ENCODE measurements around the gene EDA. TPM values are rescaled to one million over a fixed set of nuclear protein-coding genes. Genes with fewer than 3 reads are reported as not detected.

The EDA gene
- total and polyA plus RNA-seq, 2 donors (not counting 1 experiment from before 2014, with no cell fraction given): 0.04 to 1.2 TPM

DNA sequence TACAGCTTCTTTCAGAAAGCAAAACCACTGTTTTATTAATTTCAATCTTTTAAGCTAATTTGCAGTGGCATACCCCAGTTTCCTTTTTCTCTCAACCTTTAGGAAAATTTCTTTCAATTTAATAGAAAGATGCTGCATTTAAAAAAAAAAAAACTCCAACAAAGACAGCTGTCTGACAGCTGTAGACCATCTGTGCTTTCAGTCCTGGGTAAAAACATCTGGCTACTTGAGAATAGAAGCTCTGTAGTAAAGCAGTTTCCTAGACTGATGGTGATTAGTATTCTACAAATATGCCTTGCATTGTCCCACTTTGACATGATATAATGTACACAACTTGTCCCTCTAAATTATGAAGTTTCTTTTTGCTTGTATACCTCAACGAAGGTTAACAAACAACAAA lies 197.8 kb downstream of the EDA start:
- ATAC-seq (ENCODE audit: low read depth): no peak
- intact Hi-C loops (cut with micrococcal nuclease): no loop called here
- no peaks in the 10 kb centered on the region for H3K36me3 ChIP-seq (replicated peaks in 1 of 2; ENCODE audit: control extremely low read depth in 1 of 2, control insufficient read depth in 1 of 2, extremely low read depth in 1 of 2, insufficient read depth in 2 of 2, low read length in 1 of 2)
- H3K27me3 ChIP-seq (replicated peaks in 1 of 4; ENCODE audit: control extremely low read depth in 1 of 4, control insufficient read depth in 3 of 4, insufficient read depth in 4 of 4, low read length in 3 of 4): no peaks in the 10 kb centered on the region
- H3K4me3 ChIP-seq (ENCODE audit: control extremely low read depth in 1 of 5, extremely low read depth in 1 of 5, insufficient read depth in 1 of 5, low read depth in 2 of 5, low read length in 4 of 5): no peak overlapping the region
- no peaks in the 10 kb centered on the region for H3K4me1 Mint-ChIP-seq
- no peaks in the 10 kb centered on the region for H3K4me1 ChIP-seq (ENCODE audit: control insufficient read depth in 2 of 2, insufficient read depth in 2 of 2, low read length in 2 of 2)
- DNase-seq: no peak
- no peak overlapping the region for H3K27ac ChIP-seq (ENCODE audit: low read length in 2 of 2)
- TF ChIP-seq CTCF (IDR thresholded peaks at IDR 0.05) (no peak), EZH2 (IDR thresholded peaks at IDR 0.05; ENCODE audit: borderline replicate concordance, insufficient read depth, low read depth, low read length, poor library complexity, severe bottlenecking) (no peak)
- peaks cover 3% of the 10 kb centered on the region for H3K9me3 Mint-ChIP-seq (ENCODE audit: insufficient read depth)
- no peaks in the 10 kb centered on the region for H3K79me2 ChIP-seq (ENCODE audit: control insufficient read depth, insufficient read depth, low read length)
- H3K4me3 Mint-ChIP-seq: no peak overlapping the region
- CTCF ChIA-PET: no interaction called here
- no peaks in the 10 kb centered on the region for H3K27me3 Mint-ChIP-seq
- H3K27ac Mint-ChIP-seq: no peak overlapping the region
- WGBS (ENCODE audit: insufficient coverage): no CpG with 5 or more reads among the region's 1 CpG
- POLR2A ChIA-PET: no interaction called here
- no peak overlapping the region for H3K4me2 ChIP-seq (replicated peaks; ENCODE audit: low read depth, low read length, poor library complexity, severe bottlenecking)
- H3K9me3 ChIP-seq (ENCODE audit: control extremely low read depth in 1 of 3, control insufficient read depth in 2 of 3, insufficient read depth in 1 of 3, low read length in 2 of 3): peaks cover 0 to 9% (median 0%) of the 10 kb centered on the region in 3 donors
- H4K20me1 ChIP-seq (ENCODE audit: control insufficient read depth, insufficient read depth, low read length, poor library complexity, severe bottlenecking): no peaks in the 10 kb centered on the region
- H3K9ac ChIP-seq (ENCODE audit: low read length): no peak overlapping the region
- H2AFZ ChIP-seq (ENCODE audit: insufficient read depth, low read depth, low read length, poor library complexity, severe bottlenecking): no peak overlapping the region

DNA sequence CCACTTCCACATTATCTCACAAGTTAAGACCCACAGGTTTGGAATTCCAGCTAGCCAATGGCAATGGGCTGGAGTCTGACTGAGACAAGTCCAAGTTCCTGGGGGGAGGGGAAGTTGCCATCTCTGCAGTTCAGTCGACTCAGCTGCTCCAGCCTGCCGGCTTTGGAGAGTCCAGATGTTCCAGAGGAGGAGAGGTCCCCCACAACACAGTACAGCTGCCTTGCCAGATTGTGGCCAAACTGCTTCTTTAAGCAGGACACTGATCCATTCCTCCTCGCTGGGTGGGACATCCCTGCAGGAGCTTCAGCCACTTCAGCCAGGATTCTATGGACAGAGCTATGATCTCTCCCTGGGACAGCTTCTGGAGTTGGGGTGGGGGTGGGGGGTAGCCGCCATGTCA lies 199.2 kb downstream of the EDA start:
- no peaks in the 10 kb centered on the region for H3K4me1 ChIP-seq (ENCODE audit: control insufficient read depth in 2 of 2, insufficient read depth in 2 of 2, low read length in 2 of 2)
- WGBS (ENCODE audit: insufficient coverage): 100% methylated on average over 2 of the region's 4 CpGs
- peaks cover 0 to 9% (median 0%) of the 10 kb centered on the region in 3 donors for H3K9me3 ChIP-seq (ENCODE audit: control extremely low read depth in 1 of 3, control insufficient read depth in 2 of 3, insufficient read depth in 1 of 3, low read length in 2 of 3)
- CTCF ChIA-PET: no interaction called here
- no peak overlapping the region for H3K27ac ChIP-seq (ENCODE audit: low read length in 2 of 2)
- no peaks in the 10 kb centered on the region for H3K27me3 ChIP-seq (replicated peaks in 1 of 4; ENCODE audit: control extremely low read depth in 1 of 4, control insufficient read depth in 3 of 4, insufficient read depth in 4 of 4, low read length in 3 of 4)
- DNase-seq (no peak), ATAC-seq (ENCODE audit: low read depth) (no peak)
- TF ChIP-seq EZH2 (IDR thresholded peaks at IDR 0.05; ENCODE audit: borderline replicate concordance, insufficient read depth, low read depth, low read length, poor library complexity, severe bottlenecking): no peak
- no peak for TF ChIP-seq CTCF (IDR thresholded peaks at IDR 0.05)
- Mint-ChIP-seq H3K4me3 (no peak overlapping the region), H3K9me3 (ENCODE audit: insufficient read depth) (peaks cover 3% of the 10 kb centered on the region), H3K4me1 (no peaks in the 10 kb centered on the region), H3K27ac (no peak overlapping the region), H3K27me3 (no peaks in the 10 kb centered on the region)
- H2AFZ ChIP-seq (ENCODE audit: insufficient read depth, low read depth, low read length, poor library complexity, severe bottlenecking): no peak overlapping the region
- H3K4me2 ChIP-seq (replicated peaks; ENCODE audit: low read depth, low read length, poor library complexity, severe bottlenecking): no peak overlapping the region
- H3K9ac ChIP-seq (ENCODE audit: low read length): no peak overlapping the region
- H3K4me3 ChIP-seq (ENCODE audit: control extremely low read depth in 1 of 5, extremely low read depth in 1 of 5, insufficient read depth in 1 of 5, low read depth in 2 of 5, low read length in 4 of 5): no peak overlapping the region
- H3K79me2 ChIP-seq (ENCODE audit: control insufficient read depth, insufficient read depth, low read length): no peaks in the 10 kb centered on the region
- no peaks in the 10 kb centered on the region for H4K20me1 ChIP-seq (ENCODE audit: control insufficient read depth, insufficient read depth, low read length, poor library complexity, severe bottlenecking)
- intact Hi-C loops (cut with micrococcal nuclease): no loop called here
- POLR2A ChIA-PET: no interaction called here
- H3K36me3 ChIP-seq (replicated peaks in 1 of 2; ENCODE audit: control extremely low read depth in 1 of 2, control insufficient read depth in 1 of 2, extremely low read depth in 1 of 2, insufficient read depth in 2 of 2, low read length in 1 of 2): no peaks in the 10 kb centered on the region
